Endothelial cell of umbilical vein (primary cell): ENCODE measurements around the gene MYLK. TPM values are rescaled to one million over a fixed set of nuclear protein-coding genes. Genes with fewer than 3 reads are reported as not detected.

ENCODE experiments used
- BruUV-seq: library from RNA; stranded (reverse); fragments of 400-500 nt; replicated peaks from 2 replicates; lab custom pipeline; 2021; lab: Mats Ljungman, UMichigan
- CTCF ChIA-PET: fragments of 300-600, 350-600 bp; sonication (Branson Sonifier 250); formaldehyde crosslinking; loops from one replicate; lab custom pipeline; 2021; ENCODE audit warnings: antibody characterized with exemption, inconsistent platforms; lab: Charles Lee
- POLR2A ChIA-PET: fragments of 300-600, 350-600 bp; sonication (Branson Sonifier 250); formaldehyde crosslinking; loops from one replicate; lab custom pipeline; 2021; ENCODE audit warnings: antibody characterized with exemption, inconsistent platforms; lab: Charles Lee
- DNase-seq: peaks from one replicate; pipeline ENCODE4 v3.0.0-alpha.2; 2011; ENCODE audit warnings: low read depth, low spot score
- FAIRE-seq: peaks from 2 replicates; lab custom pipeline; 2011; peaks lifted over from hg19 to GRCh38; lab: Jason Lieb, UNC
- H2AFZ ChIP-seq: 2 replicates; pipeline ENCODE4 v1.6.0; 2012; ENCODE audit warnings: low read depth, low read length, control low read depth, inconsistent platforms
- H3K27ac ChIP-seq: 2 replicates; pipeline ENCODE4 v1.5.1; 2011; ENCODE audit warnings: low read depth, mild to moderate bottlenecking, control low read depth, low read length, moderate library complexity; ENCODE audit not compliant: insufficient read depth
- H3K27me3 ChIP-seq, 2 experiments: 2 replicates each; pipeline versions ENCODE4 v1.6.0 to v1.6.1; 2011; ENCODE audit warnings: low read length in 2 of 2, mixed read lengths in 1 of 2; ENCODE audit not compliant: control insufficient read depth in 2 of 2, insufficient read depth in 2 of 2
- H3K36me3 ChIP-seq, 2 experiments: 2 replicates in 1 of 2; 3 replicates in 1 of 2; pipeline ENCODE4 v1.5.1; 2011; ENCODE audit warnings: low read length in 2 of 2, mild to moderate bottlenecking in 1 of 2, moderate library complexity in 1 of 2; ENCODE audit not compliant: control insufficient read depth in 2 of 2, insufficient read depth in 2 of 2; ENCODE audit errors: extremely low read depth in 1 of 2
- H3K4me1 ChIP-seq: 3 replicates; pipeline ENCODE4 v1.5.1; 2011; ENCODE audit warnings: mild to moderate bottlenecking, low read length; ENCODE audit not compliant: control insufficient read depth, insufficient read depth; ENCODE audit errors: extremely low read depth
- H3K4me2 ChIP-seq: 2 replicates; pipeline ENCODE4 v1.6.1; 2011; ENCODE audit warnings: low read length, control low read depth, mixed read lengths; ENCODE audit not compliant: insufficient read depth
- H3K4me3 ChIP-seq, 3 experiments: fragments of 200-600 bp in 1 of 3; sonication (generic), shearing (Covaris generic) in 1 of 3; replicated peaks in 1 of 3; 2 replicates each; pipeline ENCODE4 v1.5.1; 2011 to 2016; ENCODE audit warnings: control low read depth in 3 of 3, low read length in 3 of 3, mild to moderate bottlenecking in 2 of 3, inconsistent platforms in 1 of 3, low read depth in 1 of 3, moderate library complexity in 1 of 3; ENCODE audit not compliant: insufficient read depth in 1 of 3
- H3K79me2 ChIP-seq: 2 replicates; pipeline ENCODE4 v1.6.0; 2012; ENCODE audit warnings: low read length, inconsistent platforms; ENCODE audit not compliant: control insufficient read depth, insufficient read depth
- H3K9ac ChIP-seq: replicated peaks from 2 replicates; pipeline ENCODE3; 2011; ENCODE audit warnings: low read length, control low read depth; ENCODE audit not compliant: insufficient read depth; ENCODE audit errors: extremely low read depth
- H3K9me1 ChIP-seq: replicated peaks from 3 replicates; pipeline ENCODE4 v1.6.0; 2011; ENCODE audit warnings: mild to moderate bottlenecking, low read length; ENCODE audit not compliant: control insufficient read depth, insufficient read depth; ENCODE audit errors: extremely low read depth
- H3K9me3 ChIP-seq: replicated peaks from 2 replicates; pipeline ENCODE4 v1.5.1; 2012; ENCODE audit warnings: low read length, inconsistent platforms; ENCODE audit not compliant: control insufficient read depth, insufficient read depth
- H4K20me1 ChIP-seq: replicated peaks from 2 replicates; pipeline ENCODE3; 2011; ENCODE audit warnings: mild to moderate bottlenecking, low read length; ENCODE audit not compliant: control insufficient read depth, insufficient read depth; ENCODE audit errors: extremely low read depth
- EZH2 ChIP-seq: IDR thresholded peaks from 2 replicates; pipeline ENCODE4 v1.6.1; 2012; ENCODE audit warnings: borderline replicate concordance, low read depth, mild to moderate bottlenecking, moderate library complexity, low read length, inconsistent platforms; ENCODE audit not compliant: severe bottlenecking
- FOS ChIP-seq: IDR thresholded peaks from 2 replicates; pipeline ENCODE4 v1.6.1; 2011; ENCODE audit warnings: mild to moderate bottlenecking, low read length, moderate library complexity, borderline replicate concordance; ENCODE audit not compliant: insufficient read depth
- GATA2 ChIP-seq: IDR thresholded peaks from 2 replicates; pipeline ENCODE4 v1.7.0; 2011; ENCODE audit warnings: low read depth, mild to moderate bottlenecking, moderate library complexity, mixed read lengths, low read length; ENCODE audit not compliant: insufficient read length, insufficient read depth
- JUN ChIP-seq: IDR thresholded peaks from 2 replicates; pipeline ENCODE4 v1.6.1; 2011; ENCODE audit warnings: borderline replicate concordance, low read depth; ENCODE audit not compliant: insufficient read length, insufficient read depth
- MYC ChIP-seq: IDR thresholded peaks from one replicate; pipeline ENCODE4 v1.6.1; 2011; ENCODE audit warnings: mild to moderate bottlenecking, low read depth, low read length
- POLR2A ChIP-seq: IDR thresholded peaks from 2 replicates; pipeline ENCODE4 v1.6.1; 2012; ENCODE audit warnings: low read depth, mild to moderate bottlenecking, control low read depth, low read length
- POLR2AphosphoS5 ChIP-seq: IDR thresholded peaks from 2 replicates; pipeline ENCODE4 v1.6.1; 2012; ENCODE audit warnings: low read depth, mild to moderate bottlenecking, control low read depth, low read length, moderate library complexity; ENCODE audit not compliant: insufficient read depth
- dilution Hi-C: fragments of 300-500 bp; cut with MboI; formaldehyde crosslinking; loops from one replicate; pipeline ENCODE4 v1.15.0; 2019; ENCODE audit warnings: low sequenced_read_pairs; ENCODE audit not compliant: extremely low pct_ligation_motif_present
- intact Hi-C: fragments of 100-400 bp; cut with micrococcal nuclease; formaldehyde crosslinking; loops from one replicate; pipeline ENCODE4 v1.10.0; 2022
- polyA plus RNA-seq, 4 experiments: library from polyadenylated mRNA; depleted of rRNA in 3 of 4; stranded (reverse) in 3 of 4; unstranded in 1 of 4; fragments of >200 nt; gene quantifications; 2 replicates each; pipeline versions ENCODE4 v1.2.1 to v1.2.3, GENCODE V29; 2011 to 2012; ENCODE audit warnings: missing spikeins in 1 of 4
- total RNA-seq: library from RNA; stranded (reverse); gene quantifications from 2 replicates; pipeline ENCODE4 v1.2.3, GENCODE V29; 2021
- TF ChIP-seq, protein P1 (sequence below): IDR thresholded peaks from 2 replicates; pipeline ENCODE4 v1.6.1; 2011; ENCODE audit not compliant: insufficient read depth, insufficient read length
- TF ChIP-seq, protein P2 (sequence below), 2 donors: IDR thresholded peaks; 1 replicate in 1 of 2; 2 replicates in 1 of 2; pipeline ENCODE4 v1.5.1; 2011; ENCODE audit warnings: low read length in 2 of 2, mild to moderate bottlenecking in 2 of 2, moderate library complexity in 2 of 2, control low read depth in 1 of 2, inconsistent platforms in 1 of 2, low read depth in 1 of 2; ENCODE audit not compliant: insufficient read depth in 1 of 2; ENCODE audit errors: extremely low read depth in 1 of 2

Gene MYLK
- total and polyA plus RNA-seq, 2 donors (not counting 3 experiments of a cell fraction or from before 2014, with no cell fraction given), result 10.0 to 22.2 TPM

DNA sequence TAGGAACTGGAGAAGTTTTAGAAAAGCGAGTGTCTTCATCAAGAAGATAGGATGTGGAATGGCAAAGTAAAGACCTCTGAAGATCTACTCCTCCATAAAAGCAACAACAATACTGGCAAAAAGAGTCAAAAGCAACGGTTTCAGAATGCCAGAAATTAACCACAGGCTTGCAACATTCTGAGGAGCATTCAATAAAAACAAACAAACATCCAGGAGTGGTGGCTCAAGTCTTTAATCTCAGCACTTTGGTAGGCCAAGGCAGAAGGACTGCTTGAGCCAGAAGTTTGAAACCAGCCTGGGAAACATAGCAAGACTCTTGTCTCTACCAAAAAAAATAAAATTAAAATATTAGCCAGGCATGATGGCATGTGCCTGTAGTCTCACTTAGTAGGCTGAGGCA lies 156.1 kb downstream of the MYLK start:
- Histone ChIP-seq H3K9me1 (no peaks in the 10 kb centered on the region), H3K9me3 (no peaks in the 10 kb centered on the region), H3K4me3 (no peak overlapping the region), H3K36me3 (no peaks in the 10 kb centered on the region), H2AFZ (no peak overlapping the region), H3K27me3 (peaks cover 12 to 21% of the 10 kb centered on the region in 2 experiments), H3K27ac (no peak overlapping the region), H3K79me2 (no peaks in the 10 kb centered on the region), H3K4me2 (no peak overlapping the region), H3K9ac (no peak overlapping the region), H4K20me1 (no peaks in the 10 kb centered on the region), H3K4me1 (no peaks in the 10 kb centered on the region)
- FAIRE-seq (no peak), DNase-seq (no peak)
- no TSS peak for BruUV-seq
- dilution Hi-C loops (no loop called here), intact Hi-C loops (no loop called here)
- ChIA-PET CTCF (interaction anchor here (0.7 to 9.9 kb wide), 9 partner anchors 9 to 252 kb away, joined by 3 to 186 read pairs (median 4); no protein-coding TSS in a partner anchor), POLR2A (no interaction called here)
- no peak for TF ChIP-seq EZH2
- no peak for TF ChIP-seq MYC
- no peak for TF ChIP-seq FOS
- TF ChIP-seq POLR2A, result no peak
- TF ChIP-seq, protein P1, sequence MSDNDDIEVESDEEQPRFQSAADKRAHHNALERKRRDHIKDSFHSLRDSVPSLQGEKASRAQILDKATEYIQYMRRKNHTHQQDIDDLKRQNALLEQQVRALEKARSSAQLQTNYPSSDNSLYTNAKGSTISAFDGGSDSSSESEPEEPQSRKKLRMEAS, result no peak
- no peak for TF ChIP-seq JUN
- no peak for TF ChIP-seq GATA2
- TF ChIP-seq, protein P2, sequence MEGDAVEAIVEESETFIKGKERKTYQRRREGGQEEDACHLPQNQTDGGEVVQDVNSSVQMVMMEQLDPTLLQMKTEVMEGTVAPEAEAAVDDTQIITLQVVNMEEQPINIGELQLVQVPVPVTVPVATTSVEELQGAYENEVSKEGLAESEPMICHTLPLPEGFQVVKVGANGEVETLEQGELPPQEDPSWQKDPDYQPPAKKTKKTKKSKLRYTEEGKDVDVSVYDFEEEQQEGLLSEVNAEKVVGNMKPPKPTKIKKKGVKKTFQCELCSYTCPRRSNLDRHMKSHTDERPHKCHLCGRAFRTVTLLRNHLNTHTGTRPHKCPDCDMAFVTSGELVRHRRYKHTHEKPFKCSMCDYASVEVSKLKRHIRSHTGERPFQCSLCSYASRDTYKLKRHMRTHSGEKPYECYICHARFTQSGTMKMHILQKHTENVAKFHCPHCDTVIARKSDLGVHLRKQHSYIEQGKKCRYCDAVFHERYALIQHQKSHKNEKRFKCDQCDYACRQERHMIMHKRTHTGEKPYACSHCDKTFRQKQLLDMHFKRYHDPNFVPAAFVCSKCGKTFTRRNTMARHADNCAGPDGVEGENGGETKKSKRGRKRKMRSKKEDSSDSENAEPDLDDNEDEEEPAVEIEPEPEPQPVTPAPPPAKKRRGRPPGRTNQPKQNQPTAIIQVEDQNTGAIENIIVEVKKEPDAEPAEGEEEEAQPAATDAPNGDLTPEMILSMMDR (IDR thresholded peaks at IDR 0.05; ENCODE audit: extremely low read depth in 1 of 2, insufficient read depth in 1 of 2, low read depth in 1 of 2, low read length in 2 of 2), result no peak
- no peak for TF ChIP-seq POLR2AphosphoS5
